Measurements from ENCODE around the gene GRIN3A. TPM values are rescaled to one million over a fixed set of nuclear protein-coding genes. Genes with fewer than 3 reads are reported as not detected.
"Not testable (repeated sequence)": the region's sequence is repeated elsewhere in the genome, so short reads cannot be mapped to it uniquely, and the experiment has no call there.

Gene GRIN3A
- total and polyA plus RNA-seq, 4 donors: 0.02 to 0.11 (median 0.07) TPM

DNA sequence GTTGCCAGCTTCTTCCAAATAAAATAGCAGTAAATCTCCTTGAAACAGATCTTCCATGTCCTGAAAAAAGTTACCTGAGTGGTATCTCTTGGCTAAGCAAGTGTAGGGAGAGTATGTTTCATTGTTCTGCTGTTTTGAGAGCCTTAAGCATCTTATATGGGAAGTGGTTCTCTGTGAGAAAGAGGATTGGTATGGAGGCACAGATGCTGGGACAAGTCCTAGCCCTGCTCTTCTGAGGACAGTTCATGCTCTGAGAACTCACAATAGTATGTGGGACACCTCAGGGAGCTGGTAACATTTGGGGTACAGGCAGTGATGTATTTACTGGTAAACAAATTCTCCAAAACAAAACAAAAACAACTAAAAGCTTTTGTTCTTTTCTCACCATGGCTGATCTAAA, 145.7 kb downstream of the GRIN3A start:
- H3K9ac ChIP-seq (ENCODE audit: insufficient read depth in 1 of 2, low read length in 2 of 2): no peak overlapping the region
- H3K27ac ChIP-seq (ENCODE audit: low read depth in 1 of 2, low read length in 1 of 2): no peak overlapping the region
- no peaks in the 10 kb centered on the region for H3K4me1 ChIP-seq (ENCODE audit: control insufficient read depth in 5 of 5, insufficient read depth in 5 of 5, low read length in 5 of 5)
- ATAC-seq (ENCODE audit: insufficient read depth, low FRiP score): no peak
- H3K9me3 ChIP-seq (ENCODE audit: control insufficient read depth in 4 of 4, insufficient read depth in 3 of 4, low read length in 3 of 4): no peaks in the 10 kb centered on the region
- H3K27me3 ChIP-seq (ENCODE audit: control insufficient read depth in 3 of 3, insufficient read depth in 3 of 3, low read length in 2 of 3): no peaks in the 10 kb centered on the region
- no peaks in the 10 kb centered on the region for H3K36me3 ChIP-seq (ENCODE audit: control insufficient read depth in 4 of 4, insufficient read depth in 4 of 4, low read length in 4 of 4)
- TF ChIP-seq, protein P1, sequence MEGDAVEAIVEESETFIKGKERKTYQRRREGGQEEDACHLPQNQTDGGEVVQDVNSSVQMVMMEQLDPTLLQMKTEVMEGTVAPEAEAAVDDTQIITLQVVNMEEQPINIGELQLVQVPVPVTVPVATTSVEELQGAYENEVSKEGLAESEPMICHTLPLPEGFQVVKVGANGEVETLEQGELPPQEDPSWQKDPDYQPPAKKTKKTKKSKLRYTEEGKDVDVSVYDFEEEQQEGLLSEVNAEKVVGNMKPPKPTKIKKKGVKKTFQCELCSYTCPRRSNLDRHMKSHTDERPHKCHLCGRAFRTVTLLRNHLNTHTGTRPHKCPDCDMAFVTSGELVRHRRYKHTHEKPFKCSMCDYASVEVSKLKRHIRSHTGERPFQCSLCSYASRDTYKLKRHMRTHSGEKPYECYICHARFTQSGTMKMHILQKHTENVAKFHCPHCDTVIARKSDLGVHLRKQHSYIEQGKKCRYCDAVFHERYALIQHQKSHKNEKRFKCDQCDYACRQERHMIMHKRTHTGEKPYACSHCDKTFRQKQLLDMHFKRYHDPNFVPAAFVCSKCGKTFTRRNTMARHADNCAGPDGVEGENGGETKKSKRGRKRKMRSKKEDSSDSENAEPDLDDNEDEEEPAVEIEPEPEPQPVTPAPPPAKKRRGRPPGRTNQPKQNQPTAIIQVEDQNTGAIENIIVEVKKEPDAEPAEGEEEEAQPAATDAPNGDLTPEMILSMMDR (IDR thresholded peaks at IDR 0.05; ENCODE audit: control extremely low read depth, extremely low read depth): no peak
- no peak overlapping the region for H3K4me3 ChIP-seq
- no peak for DNase-seq

DNA sequence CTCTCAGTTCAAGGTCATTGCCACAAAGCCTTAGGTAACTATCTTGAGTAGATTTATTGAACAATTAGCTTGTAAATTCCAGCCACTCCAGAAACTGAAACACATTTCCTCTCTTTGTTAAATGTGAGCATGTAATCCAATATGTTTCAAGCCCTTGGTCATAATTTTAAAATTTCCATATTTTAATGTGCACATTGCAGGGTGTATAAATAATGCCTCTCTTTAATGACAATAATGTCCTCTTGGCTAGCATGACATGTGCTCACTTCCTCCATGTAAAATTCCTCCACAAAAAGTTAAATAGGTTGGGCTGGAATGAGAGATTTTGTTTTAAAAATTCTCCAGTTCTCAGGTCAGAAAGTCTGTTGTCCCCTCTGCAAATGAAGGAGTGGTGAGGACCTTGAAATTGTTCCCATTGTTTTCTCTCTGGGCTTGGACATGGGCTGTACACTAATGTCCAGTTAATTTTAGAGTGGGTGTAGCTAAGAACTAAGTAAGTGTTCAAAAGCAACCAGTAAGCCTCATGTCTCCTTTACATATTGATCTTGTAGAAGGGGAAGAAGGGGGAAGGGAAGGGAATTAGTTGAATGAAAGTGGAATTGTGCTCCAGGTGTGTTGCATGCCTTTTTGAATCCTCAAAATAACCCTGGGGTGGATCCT, 146.5 kb downstream of the GRIN3A start:
- H3K4me1 ChIP-seq (ENCODE audit: control insufficient read depth in 5 of 5, insufficient read depth in 5 of 5, low read length in 5 of 5): no peaks in the 10 kb centered on the region
- no peaks in the 10 kb centered on the region for H3K36me3 ChIP-seq (ENCODE audit: control insufficient read depth in 4 of 4, insufficient read depth in 4 of 4, low read length in 4 of 4)
- ATAC-seq (ENCODE audit: insufficient read depth, low FRiP score) (no peak), DNase-seq (no peak)
- no peak overlapping the region for H3K4me3 ChIP-seq
- H3K27ac ChIP-seq (ENCODE audit: low read depth in 1 of 2, low read length in 1 of 2): no peak overlapping the region
- H3K9me3 ChIP-seq (ENCODE audit: control insufficient read depth in 4 of 4, insufficient read depth in 3 of 4, low read length in 3 of 4): no peaks in the 10 kb centered on the region
- H3K27me3 ChIP-seq (ENCODE audit: control insufficient read depth in 3 of 3, insufficient read depth in 3 of 3, low read length in 2 of 3): no peaks in the 10 kb centered on the region
- no peak overlapping the region for H3K9ac ChIP-seq (ENCODE audit: insufficient read depth in 1 of 2, low read length in 2 of 2)
- TF ChIP-seq, protein P1 (IDR thresholded peaks at IDR 0.05; ENCODE audit: control extremely low read depth, extremely low read depth): no peak

DNA sequence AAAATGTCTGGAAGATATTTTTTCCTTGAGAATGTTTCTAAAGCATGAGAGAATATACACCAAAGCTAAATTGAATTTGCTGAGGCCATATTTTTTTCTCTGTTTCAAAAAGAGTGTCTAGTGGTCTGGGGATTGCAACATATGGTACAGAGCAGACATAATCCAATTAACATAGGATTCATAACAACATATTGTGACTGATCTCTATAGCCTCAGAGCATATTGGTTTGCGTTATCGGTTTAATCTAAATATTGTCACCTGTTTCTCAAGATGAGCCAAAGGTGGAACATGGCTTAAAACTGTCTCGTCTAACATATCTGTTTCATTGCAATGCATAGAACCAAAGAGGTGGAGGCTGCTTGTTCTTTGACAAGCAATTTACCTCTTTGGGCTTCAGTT, 147.5 kb downstream of the GRIN3A start:
- Histone ChIP-seq H3K9ac (ENCODE audit: insufficient read depth in 1 of 2, low read length in 2 of 2) (no peak overlapping the region), H3K4me3 (no peak overlapping the region), H3K4me1 (ENCODE audit: control insufficient read depth in 5 of 5, insufficient read depth in 5 of 5, low read length in 5 of 5) (no peaks in the 10 kb centered on the region), H3K27me3 (ENCODE audit: control insufficient read depth in 3 of 3, insufficient read depth in 3 of 3, low read length in 2 of 3) (no peaks in the 10 kb centered on the region), H3K36me3 (ENCODE audit: control insufficient read depth in 4 of 4, insufficient read depth in 4 of 4, low read length in 4 of 4) (no peaks in the 10 kb centered on the region), H3K27ac (ENCODE audit: low read depth in 1 of 2, low read length in 1 of 2) (no peak overlapping the region), H3K9me3 (ENCODE audit: control insufficient read depth in 4 of 4, insufficient read depth in 3 of 4, low read length in 3 of 4) (no peaks in the 10 kb centered on the region)
- TF ChIP-seq, protein P1 (IDR thresholded peaks at IDR 0.05; ENCODE audit: control extremely low read depth, extremely low read depth): no peak
- ATAC-seq (ENCODE audit: insufficient read depth, low FRiP score): no peak
- no peak for DNase-seq
- 94 to 96% methylated on average over 3 of the region's 3 CpGs for WGBS, 2 donors

DNA sequence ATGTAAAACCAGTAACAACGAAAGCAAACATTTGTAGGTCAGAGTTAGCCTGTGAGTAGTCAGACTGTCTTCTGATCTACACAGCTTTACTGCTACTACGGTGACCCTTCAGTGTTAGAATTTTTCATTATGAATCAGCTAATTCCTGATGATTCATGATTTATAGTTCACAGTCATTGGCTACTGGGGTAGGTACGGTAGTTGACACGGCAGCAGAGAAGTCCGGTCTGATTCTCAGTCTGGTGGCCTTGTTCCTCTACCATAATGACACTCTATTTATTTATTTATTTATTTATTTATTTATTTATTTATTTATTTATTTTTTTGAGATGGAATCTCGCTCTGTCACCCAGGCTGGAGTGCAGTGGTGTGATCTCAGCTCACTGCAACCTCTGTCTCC, 148.4 kb downstream of the GRIN3A start:
- not testable (repeated sequence) for H3K27ac ChIP-seq (ENCODE audit: low read depth in 1 of 2, low read length in 1 of 2); H3K27me3 ChIP-seq (ENCODE audit: control insufficient read depth in 3 of 3, insufficient read depth in 3 of 3, low read length in 2 of 3); H3K4me3 ChIP-seq; H3K9me3 ChIP-seq (ENCODE audit: control insufficient read depth in 4 of 4, insufficient read depth in 3 of 4, low read length in 3 of 4); H3K9ac ChIP-seq (ENCODE audit: insufficient read depth in 1 of 2, low read length in 2 of 2); H3K36me3 ChIP-seq (ENCODE audit: control insufficient read depth in 4 of 4, insufficient read depth in 4 of 4, low read length in 4 of 4); ATAC-seq (ENCODE audit: insufficient read depth, low FRiP score); H3K4me1 ChIP-seq (ENCODE audit: control insufficient read depth in 5 of 5, insufficient read depth in 5 of 5, low read length in 5 of 5); DNase-seq
- 91 to 94% methylated on average over 6 of the region's 6 CpGs for WGBS, 2 donors

All from lung (tissue), 12 donors.